Measurements from ENCODE around the gene NDUFS6. TPM values are rescaled to one million over a fixed set of nuclear protein-coding genes. Genes with fewer than 3 reads are reported as not detected.

NDUFS6 gene
- total and polyA plus RNA-seq, 2 of the 8 experiments (the other 6 are each of a cell fraction or from before 2014, with no cell fraction given) = 72.7 to 191 TPM

Other genes with a start within 250 kb of the NDUFS6 start
- 56.3 and 66.3 TPM in 2 replicates for gene MRPL36, start 1.6 kb upstream of the NDUFS6 start, total RNA-seq (2021; fragmentation: NEBNext Ultra II Directional; extraction: Animal tissue kit (Norgen Biotek cat#: 25700))
- 81.5 and 85.5 TPM in 2 replicates for gene MRPL36, start 1.6 kb upstream of the NDUFS6 start, polyA plus RNA-seq (2011; rRNA removed)
- 0.82 and 1.2 TPM in 2 replicates for gene IRX4, start 81.5 kb downstream of the NDUFS6 start, total RNA-seq (2021; fragmentation: NEBNext Ultra II Directional; extraction: Animal tissue kit (Norgen Biotek cat#: 25700))
- gene IRX4, start 81.5 kb downstream of the NDUFS6 start, polyA plus RNA-seq (2011; rRNA removed) = 0.45 and 0.97 TPM in 2 replicates